Measurements from ENCODE around the gene GNG13.

- TF ChIP-seq EZH2 (IDR thresholded peaks at IDR 0.05; ENCODE audit: insufficient read depth, poor library complexity, severe bottlenecking) (no peak), EZH2phosphoT487 (IDR thresholded peaks at IDR 0.05; ENCODE audit: insufficient read depth, low read depth) (no peak)
Measured at GRCh38 chr16:784431-784830, 16.1 kb downstream of the GNG13 start.
